HG03342 (cell line): ENCODE data around the gene COX14.
"Not testable (repeated sequence)": the region's sequence is repeated elsewhere in the genome, so short reads cannot be mapped to it uniquely, and the experiment has no call there.

ENCODE experiments used
- ATAC-seq: cut with Tn5 transposase; IDR thresholded peaks from one replicate; pipeline ENCODE4 v1.9.1; 2021; ENCODE audit warnings: mild to moderate bottlenecking, moderate library complexity; ENCODE audit not compliant: unreplicated experiment

The COX14 gene

GRCh38 chr12:50151047-50151687 is 39.1 kb downstream of the COX14 start:
- ATAC-seq = no peak

GRCh38 chr12:50154947-50155346 is 42.9 kb downstream of the COX14 start:
- not testable (repeated sequence) for ATAC-seq

GRCh38 chr12:50156641-50157040 is 44.6 kb downstream of the COX14 start:
- no peak for ATAC-seq

GRCh38 chr12:50157259-50157658 is 45.2 kb downstream of the COX14 start:
- no peak for ATAC-seq

GRCh38 chr12:50160643-50161042 is 48.6 kb downstream of the COX14 start:
- ATAC-seq = no peak

GRCh38 chr12:50162230-50162629 is 50.2 kb downstream of the COX14 start:
- no peak for ATAC-seq

GRCh38 chr12:50164963-50165362 is 52.9 kb downstream of the COX14 start:
- ATAC-seq = no peak

GRCh38 chr12:50166799-50167048 is 54.7 kb downstream of the COX14 start:
- peak; percentile 31 for ATAC-seq

- ATAC-seq = peak; percentile 96
Observed at GRCh38 chr12:50167049-50167828, 55.2 kb downstream of the COX14 start, which contains the start of gene CERS5. CERS5 (minus strand) TSS chr12:50167369; CDS start chr12:50167297, 72 bp downstream.
